MG63 (cell line): ENCODE results near the gene NEIL3. TPM values are rescaled to one million over a fixed set of nuclear protein-coding genes. Genes with fewer than 3 reads are reported as not detected.
"Not testable (repeated sequence)": the region's sequence is repeated elsewhere in the genome, so short reads cannot be mapped to it uniquely, and the experiment has no call there.

Experiments used
- DNase-seq: peaks from one replicate; pipeline ENCODE4 v3.0.0-alpha.2; 2020
- H3K27me3 ChIP-seq: fragments of 250-450 bp; sonication (Bioruptor Pico); 2 replicates; pipeline ENCODE4 v1.5.1; 2020; ENCODE audit warnings: mild to moderate bottlenecking, moderate library complexity
- H3K36me3 ChIP-seq: fragments of 250-450 bp; sonication (Bioruptor Pico); 2 replicates; pipeline ENCODE4 v1.5.1; 2020; ENCODE audit warnings: mild to moderate bottlenecking, moderate library complexity
- H3K4me3 ChIP-seq: fragments of 250-450 bp; sonication (Bioruptor Pico); 2 replicates; pipeline ENCODE4 v1.5.1; 2020; ENCODE audit warnings: mild to moderate bottlenecking, moderate library complexity
- H3K9me3 ChIP-seq: fragments of 250-450 bp; sonication (Bioruptor Pico); 2 replicates; pipeline ENCODE4 v1.5.1; 2020; ENCODE audit warnings: mild to moderate bottlenecking, moderate library complexity
- total RNA-seq: library from RNA; depleted of rRNA; stranded (reverse); fragments of >200 nt; shearing (Covaris generic); gene quantifications from 2 replicates; pipeline ENCODE4 v1.2.3, GENCODE V29; 2014; ENCODE audit warnings: low replicate concordance

NEIL3 gene
- total RNA-seq, 1 experiment from 2014 or later = 36.3 TPM

GRCh38 chr4:177292171-177292570 lies 17.5 kb upstream of the NEIL3 start:
- DNase-seq = no peak
- Histone ChIP-seq H3K4me3 (no peak overlapping the region), H3K27me3 (no peaks in the 10 kb centered on the region), H3K36me3 (no peaks in the 10 kb centered on the region), H3K9me3 (peaks cover 6% of the 10 kb centered on the region)

DNA sequence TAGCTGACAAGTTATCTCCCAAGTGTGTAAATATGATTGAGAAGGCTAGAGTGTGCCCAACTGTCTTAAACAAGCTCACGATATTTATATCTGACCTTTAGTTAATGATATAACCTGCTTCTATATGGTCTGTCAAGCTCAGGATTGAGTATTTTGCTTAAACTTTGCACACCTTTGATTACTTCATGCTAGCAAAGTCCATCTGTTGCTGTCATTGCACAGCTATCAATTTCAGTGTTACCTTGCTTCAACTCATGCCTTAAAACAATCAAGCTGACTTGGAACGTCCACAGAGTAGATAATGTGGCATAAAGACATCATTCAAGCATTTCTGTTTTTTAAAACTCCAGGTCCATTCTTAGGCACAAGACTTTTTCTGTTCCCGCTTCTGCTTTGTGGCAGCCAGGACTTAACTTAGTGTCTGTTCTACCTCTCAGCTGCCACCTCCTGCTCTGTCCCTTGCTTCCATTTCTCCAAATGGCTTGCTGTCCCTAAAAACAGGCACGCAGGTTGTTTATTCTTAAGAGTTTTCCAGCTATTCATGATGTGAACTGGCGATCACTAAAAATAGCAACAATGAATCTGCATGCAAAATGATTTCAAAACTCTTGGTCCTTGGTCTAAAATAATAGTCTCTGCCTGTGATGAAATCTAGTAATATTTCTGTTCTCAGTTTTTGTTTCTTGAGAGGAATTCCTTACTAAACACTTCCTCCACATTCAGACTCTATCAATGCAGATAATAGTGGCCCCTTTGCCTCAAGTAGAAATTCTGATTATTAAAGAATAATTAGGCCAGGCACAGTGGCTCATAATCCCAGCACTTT lies 16.3 kb upstream of the NEIL3 start:
- peaks cover 18% of the 10 kb centered on the region for H3K9me3 ChIP-seq
- H3K4me3 ChIP-seq = no peak overlapping the region
- no peaks in the 10 kb centered on the region for H3K36me3 ChIP-seq
- no peaks in the 10 kb centered on the region for H3K27me3 ChIP-seq
- no peak for DNase-seq

DNA sequence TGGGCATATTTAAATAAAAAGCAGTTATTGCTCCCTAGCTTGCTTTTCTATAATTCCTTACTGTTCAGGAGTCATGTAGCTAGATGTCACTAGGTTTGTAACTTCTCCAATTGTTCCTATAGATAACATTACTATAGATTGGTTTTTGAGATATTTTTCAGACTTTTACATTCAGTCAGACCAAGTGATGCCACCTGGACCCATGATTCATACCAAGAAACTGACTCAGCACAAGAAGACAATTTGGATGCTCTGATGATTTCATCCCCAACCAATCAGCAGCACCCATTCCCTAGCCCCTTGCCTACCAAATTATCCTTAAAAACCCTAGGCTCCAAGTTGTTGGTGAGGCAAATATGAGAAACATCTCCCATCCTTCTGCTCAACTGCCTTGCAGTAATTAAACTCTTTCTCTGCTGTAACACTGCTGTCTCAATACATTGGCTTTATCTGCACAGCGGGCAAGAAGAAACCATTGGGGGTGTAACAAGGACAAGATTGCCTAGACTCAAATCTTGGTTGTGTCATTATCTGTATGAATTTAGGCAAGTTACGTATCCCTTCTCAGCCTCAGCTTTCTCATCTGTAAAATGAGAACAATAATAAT lies 11.8 kb upstream of the NEIL3 start:
- no peak for DNase-seq
- H3K36me3 ChIP-seq = no peaks in the 10 kb centered on the region

DNA sequence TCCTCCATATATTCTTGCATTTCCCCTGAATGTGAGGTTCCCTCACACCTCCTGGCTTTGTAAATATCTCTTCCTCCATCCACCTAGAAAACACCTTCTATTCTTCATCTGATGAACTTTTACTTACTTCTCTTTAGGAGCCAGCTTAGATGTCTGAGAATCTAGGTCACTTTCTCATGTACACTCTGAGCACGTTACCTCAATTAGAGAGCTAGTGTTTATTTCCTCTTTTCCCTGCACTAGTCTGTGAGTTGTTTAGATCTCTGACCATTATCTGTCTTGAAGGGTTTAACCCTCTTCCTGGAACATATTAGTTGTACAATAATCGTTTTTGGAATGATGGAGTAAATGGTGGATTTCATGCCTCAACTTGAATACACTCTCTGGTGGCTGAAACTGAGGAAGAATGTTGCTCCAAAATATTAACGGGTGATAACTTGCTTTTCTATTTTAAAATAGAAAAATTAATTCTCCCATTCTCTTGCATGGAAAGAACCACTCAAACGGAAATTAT lies 8.5 kb upstream of the NEIL3 start:
- H3K9me3 ChIP-seq = peaks cover 30% of the 10 kb centered on the region
- no peak overlapping the region for H3K4me3 ChIP-seq
- H3K27me3 ChIP-seq = no peaks in the 10 kb centered on the region
- no peaks in the 10 kb centered on the region for H3K36me3 ChIP-seq
- no peak for DNase-seq

More for the DNA sequence above, 11.8 kb upstream of the NEIL3 start:
- H3K4me3 ChIP-seq = no peak overlapping the region
- H3K9me3 ChIP-seq = peaks cover 30% of the 10 kb centered on the region
- no peaks in the 10 kb centered on the region for H3K27me3 ChIP-seq

DNA sequence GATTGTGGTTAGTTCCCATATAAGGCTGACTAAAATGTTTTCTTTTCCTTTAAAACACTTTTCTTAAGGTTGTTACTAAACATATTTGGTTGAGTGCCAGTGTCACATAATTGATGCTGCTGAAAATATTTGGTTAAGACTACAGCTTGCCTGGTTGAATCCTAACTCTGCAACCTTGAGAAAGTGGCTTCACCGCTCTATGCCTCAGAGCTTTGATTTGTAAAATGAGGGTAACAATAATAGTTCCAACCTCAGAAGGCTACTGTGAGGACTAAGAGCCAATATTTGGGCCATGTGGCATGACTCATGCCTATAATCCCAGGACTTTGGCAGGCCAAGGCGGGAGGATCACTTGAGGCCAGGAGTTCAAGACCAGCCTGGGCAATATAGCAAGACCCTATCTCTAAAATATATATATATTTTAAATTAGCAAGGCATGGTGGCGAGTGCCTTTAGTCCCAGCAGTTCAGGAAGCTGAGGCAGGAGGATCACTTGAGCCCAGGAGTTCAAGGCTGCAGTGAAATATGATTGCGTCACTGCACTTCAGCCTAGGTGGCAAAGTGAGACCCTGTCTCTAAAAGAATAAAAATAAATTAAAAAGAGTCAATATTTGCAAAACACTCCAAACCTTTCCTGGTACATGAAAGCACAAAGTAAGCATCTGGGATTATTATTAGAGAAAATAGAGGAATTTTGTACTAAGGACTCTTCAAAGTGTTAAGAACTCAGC lies 7.1 kb upstream of the NEIL3 start:
- Histone ChIP-seq H3K4me3 (no peak overlapping the region), H3K9me3 (peaks cover 20% of the 10 kb centered on the region), H3K27me3 (no peaks in the 10 kb centered on the region), H3K36me3 (no peaks in the 10 kb centered on the region)
- DNase-seq = peak; percentile 70

DNA sequence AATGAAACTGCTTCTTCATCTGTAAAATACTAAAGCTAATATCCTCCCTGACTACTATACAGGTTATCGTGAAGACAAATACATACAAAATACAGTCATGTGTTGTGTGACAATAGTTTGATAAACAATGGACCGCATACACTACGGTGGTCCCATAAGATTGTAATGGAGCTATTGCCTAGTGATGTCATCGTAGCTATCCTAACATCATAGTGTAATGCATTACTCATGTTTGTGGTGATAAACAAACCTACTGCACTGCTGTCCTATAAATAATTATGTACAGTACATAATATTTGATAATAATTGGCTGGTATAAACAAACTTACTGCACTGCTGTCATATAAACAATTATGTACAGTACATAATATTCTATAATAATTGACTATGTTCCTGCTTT lies 5.6 kb upstream of the NEIL3 start:
- no peak for DNase-seq
- H3K27me3 ChIP-seq = no peaks in the 10 kb centered on the region
- H3K4me3 ChIP-seq = no peak overlapping the region
- no peaks in the 10 kb centered on the region for H3K36me3 ChIP-seq
- peaks cover 5% of the 10 kb centered on the region for H3K9me3 ChIP-seq

DNA sequence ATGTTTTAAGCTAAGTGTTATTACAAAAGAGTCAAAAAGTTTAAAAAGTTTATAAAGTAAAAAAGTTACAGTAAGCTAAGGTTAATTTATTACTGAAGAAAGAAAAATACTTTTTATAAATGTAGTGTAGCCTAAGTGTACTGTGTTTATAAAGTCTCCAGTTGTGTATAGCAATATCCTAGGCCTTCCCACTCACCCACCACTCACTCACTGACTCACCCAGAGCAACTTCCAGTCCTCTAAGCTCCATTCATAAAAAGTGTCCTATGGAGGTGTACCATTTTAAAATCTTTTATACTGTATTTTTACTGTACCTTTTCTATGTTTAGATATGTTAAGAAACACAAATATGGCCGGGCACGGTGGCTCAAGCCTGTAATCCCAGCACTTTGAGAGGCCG lies 4.8 kb upstream of the NEIL3 start:
- H3K27me3 ChIP-seq, H3K36me3 ChIP-seq, H3K4me3 ChIP-seq, H3K9me3 ChIP-seq: not testable (repeated sequence)
- peak; percentile 70 for DNase-seq

DNA sequence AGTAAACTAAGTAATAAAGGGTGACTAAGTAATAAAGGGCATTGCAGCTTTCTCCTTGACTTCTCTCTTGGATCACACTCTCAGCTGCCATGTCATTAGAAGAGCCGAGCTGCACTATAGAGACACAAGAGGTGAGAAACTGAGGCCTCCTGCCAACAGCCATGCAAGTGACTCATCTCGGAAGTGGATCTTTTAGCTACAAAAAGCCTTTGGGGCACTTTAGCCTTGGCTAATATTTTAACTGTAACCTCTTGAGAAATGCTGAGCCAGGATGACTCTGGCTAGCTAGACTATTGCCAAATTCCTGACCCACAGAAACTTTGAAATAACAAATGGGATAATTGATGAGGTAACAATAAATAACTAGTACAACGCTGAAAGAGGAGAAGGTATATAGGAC lies 1.5 kb upstream of the NEIL3 start:
- peak; percentile 100 for DNase-seq
- H3K27me3 ChIP-seq = no peaks in the 10 kb centered on the region
- no peak overlapping the region for H3K4me3 ChIP-seq
- H3K9me3 ChIP-seq = no peaks in the 10 kb centered on the region
- H3K36me3 ChIP-seq = peaks cover 17% of the 10 kb centered on the region

DNA sequence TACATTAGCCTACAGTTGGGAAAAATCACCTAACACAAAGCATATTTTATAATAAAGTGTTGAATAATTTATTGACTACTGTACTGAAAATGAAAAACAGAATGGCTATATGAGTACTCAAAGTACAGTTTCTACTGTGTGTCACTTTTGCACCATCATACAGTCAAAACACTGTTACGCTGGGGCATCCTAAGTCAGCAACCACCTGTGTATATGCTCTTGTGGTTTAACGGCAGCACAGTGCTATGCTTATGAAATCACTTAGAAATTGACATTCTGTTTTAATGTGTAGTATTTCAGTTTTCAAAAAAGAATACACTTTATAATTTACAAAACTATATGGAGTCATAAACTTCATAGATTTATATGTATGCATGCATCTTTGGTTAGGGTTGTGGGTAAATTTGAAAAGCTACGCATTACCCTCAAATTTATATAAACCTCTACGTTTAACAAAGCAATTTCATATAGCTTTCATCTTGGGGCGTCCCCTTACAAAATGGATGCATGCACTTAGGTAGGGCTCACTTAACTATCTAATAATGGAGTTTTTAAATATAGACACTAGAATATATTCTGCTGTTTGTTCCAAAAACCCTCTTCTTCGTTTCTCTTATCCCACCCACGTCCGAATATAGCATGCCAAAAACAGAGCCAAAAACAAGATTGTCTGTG lies 690 bp upstream of the NEIL3 start:
- Histone ChIP-seq H3K4me3 (peak overlapping the region; percentile 79), H3K9me3 (no peaks in the 10 kb centered on the region), H3K27me3 (no peaks in the 10 kb centered on the region), H3K36me3 (peaks cover 26% of the 10 kb centered on the region)
- DNase-seq = no peak

GRCh38 chr4:177311589-177311988 lies 1.9 kb downstream of the NEIL3 start:
- no peak for DNase-seq
- Histone ChIP-seq H3K9me3 (no peaks in the 10 kb centered on the region), H3K4me3 (no peak overlapping the region)

GRCh38 chr4:177313263-177313662 lies 3.6 kb downstream of the NEIL3 start:
- Histone ChIP-seq H3K36me3 (peaks cover 49% of the 10 kb centered on the region), H3K27me3 (no peaks in the 10 kb centered on the region), H3K4me3 (no peak overlapping the region), H3K9me3 (no peaks in the 10 kb centered on the region)
- DNase-seq = no peak

More at GRCh38 chr4:177311589-177311988, 1.9 kb downstream of the NEIL3 start:
- Histone ChIP-seq H3K36me3 (peaks cover 38% of the 10 kb centered on the region), H3K27me3 (no peaks in the 10 kb centered on the region)

GRCh38 chr4:177315767-177316464 lies 6.2 kb downstream of the NEIL3 start:
- Histone ChIP-seq H3K4me3 (no peak overlapping the region), H3K36me3 (peaks cover 60% of the 10 kb centered on the region), H3K9me3 (no peaks in the 10 kb centered on the region), H3K27me3 (no peaks in the 10 kb centered on the region)
- DNase-seq = no peak

DNA sequence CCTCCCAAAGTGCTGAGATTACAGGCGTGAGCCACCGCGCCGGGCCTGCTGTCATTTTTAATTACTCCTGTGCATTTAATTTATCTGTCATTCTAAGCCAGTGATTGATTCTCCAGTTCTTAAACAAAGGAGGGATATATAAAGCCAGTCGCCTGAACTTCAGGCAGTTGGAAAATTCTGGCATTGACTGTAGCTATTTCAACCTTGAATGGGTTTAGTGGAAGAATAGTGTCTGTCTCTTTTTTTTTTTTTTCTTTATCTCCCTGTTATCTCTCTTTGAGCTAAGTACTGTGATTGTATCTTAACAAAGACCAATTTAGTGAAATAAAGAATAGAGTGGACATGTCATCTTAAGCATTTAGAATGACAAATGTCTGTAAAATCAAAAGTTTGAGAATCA lies 11.0 kb downstream of the NEIL3 start:
- no peak for DNase-seq
- Histone ChIP-seq H3K9me3 (no peaks in the 10 kb centered on the region), H3K36me3 (peaks cover 68% of the 10 kb centered on the region), H3K4me3 (no peak overlapping the region), H3K27me3 (no peaks in the 10 kb centered on the region)

- DNase-seq = no peak
- Histone ChIP-seq H3K4me3 (no peak overlapping the region), H3K36me3 (peaks cover 76% of the 10 kb centered on the region), H3K27me3 (no peaks in the 10 kb centered on the region), H3K9me3 (0 out of 2 replicates have a peak, but pooled peaks cover under 1% of the 10 kb centered on the region)
These were observed 12.0 kb downstream of the NEIL3 start for GRCh38 chr4:177321647-177322046.

- peaks cover 6% of the 10 kb centered on the region for H3K9me3 ChIP-seq
- H3K4me3 ChIP-seq = no peak overlapping the region
- peaks cover 76% of the 10 kb centered on the region for H3K36me3 ChIP-seq
- no peaks in the 10 kb centered on the region for H3K27me3 ChIP-seq
- no peak for DNase-seq
These were observed 12.6 kb downstream of the NEIL3 start for GRCh38 chr4:177322266-177322665.

GRCh38 chr4:177322881-177323280 lies 13.2 kb downstream of the NEIL3 start:
- DNase-seq = no peak
- Histone ChIP-seq H3K36me3 (peaks cover 82% of the 10 kb centered on the region), H3K4me3 (no peak overlapping the region), H3K9me3 (peaks cover 10% of the 10 kb centered on the region), H3K27me3 (no peaks in the 10 kb centered on the region)
